Spleen (tissue), 11 donors: ENCODE results near the gene ZNF326. TPM values are rescaled to one million over a fixed set of nuclear protein-coding genes. Genes with fewer than 3 reads are reported as not detected.

Experiments used
- DNase-seq: peaks from one replicate; pipeline ENCODE4 v3.0.0-alpha.2; 2020
- H3K27ac ChIP-seq, 8 donors: fragments of 200-600 bp; sonication (generic) in 7 of 8; 1 replicate in 4 of 8; 2 replicates in 4 of 8; pipeline versions ENCODE4 v1.5.0 to v1.8.0; 2016 to 2021; ENCODE audit warnings: inconsistent platforms in 4 of 8, mild to moderate bottlenecking in 4 of 8, moderate library complexity in 1 of 8
- H3K27me3 ChIP-seq, 7 donors: fragments of 200-600 bp; sonication (generic) in 6 of 7; replicated peaks in 1 of 7; 1 replicate in 4 of 7; 2 replicates in 3 of 7; pipeline versions ENCODE4 v1.5.0 to v1.8.0; 2016 to 2021; ENCODE audit warnings: inconsistent platforms in 3 of 7, mild to moderate bottlenecking in 1 of 7
- H3K36me3 ChIP-seq, 6 donors: fragments of 200-600 bp; sonication (generic) in 5 of 6; 1 replicate in 4 of 6; 2 replicates in 2 of 6; pipeline versions ENCODE4 v1.5.0 to v1.8.0; 2016 to 2021; ENCODE audit warnings: inconsistent platforms in 2 of 6
- H3K4me1 ChIP-seq, 6 donors: fragments of 200-600 bp; sonication (generic) in 5 of 6; 1 replicate in 3 of 6; 2 replicates in 3 of 6; pipeline versions ENCODE4 v1.5.0 to v1.8.0; 2016 to 2021; ENCODE audit warnings: inconsistent platforms in 3 of 6
- H3K4me3 ChIP-seq, 8 donors: fragments of 200-600 bp; sonication (generic) in 7 of 8; 1 replicate in 4 of 8; 2 replicates in 4 of 8; pipeline versions ENCODE4 v1.5.0 to v1.8.0; 2016 to 2021; ENCODE audit warnings: inconsistent platforms in 4 of 8, mild to moderate bottlenecking in 4 of 8, moderate library complexity in 2 of 8
- H3K9me3 ChIP-seq, 8 donors: fragments of 200-600 bp; sonication (generic) in 7 of 8; 1 replicate in 4 of 8; 2 replicates in 4 of 8; pipeline versions ENCODE4 v1.5.0 to v1.8.0; 2016 to 2021; ENCODE audit warnings: inconsistent platforms in 4 of 8
- POLR2A ChIP-seq, 3 donors: fragments of 450-650 bp; IDR thresholded peaks; one replicate each; pipeline ENCODE4 v1.5.1; 2017; ENCODE audit warnings: antibody characterized with exemption in 3 of 3, mild to moderate bottlenecking in 1 of 3
- POLR2AphosphoS5 ChIP-seq, 3 donors: sonication (generic); formaldehyde crosslinking; IDR thresholded peaks; one replicate each; pipeline ENCODE4 v1.5.1; 2017; ENCODE audit warnings: antibody characterized with exemption in 3 of 3
- WGBS, 5 donors: extraction: QIAGEN DNeasy Blood & Tissue Kit in 3 of 5; methylation state at CpG; one replicate each; pipeline versions ENCODE4 v1.1.5 to v1.1.7; 2013 to 2018; 5-methylcytosine and 5-hydroxymethylcytosine counted together
- intact Hi-C: fragments of 100-400 bp; cut with DNase I; formaldehyde crosslinking; loops from one replicate; pipeline ENCODE4 v1.15.0; 2023; ENCODE audit warnings: low total_unique reads
- polyA plus RNA-seq, 3 donors: library from polyadenylated mRNA; stranded (reverse); fragments of 200-250 nt; gene quantifications; one replicate each; pipeline ENCODE4 v1.2.1, GENCODE V29; 2013
- total RNA-seq, 7 donors: library from RNA; depleted of rRNA in 3 of 7; stranded (reverse); fragments of >200 nt in 3 of 7; fragmentation: NEBNext Ultra II Directional in 4 of 7; extraction: Animal tissue kit (Norgen Biotek cat#: 25700) in 4 of 7; gene quantifications; one replicate each; pipeline versions ENCODE4 v1.1.0 to v1.2.1, GENCODE V29; 2016 to 2021
- TF ChIP-seq, protein P1 (sequence below), 11 experiments: fragments of 200-600 bp in 7 of 11; fragments of 450-650 bp in 4 of 11; sonication (generic) in 4 of 11; IDR thresholded peaks in 8 of 11; conservative IDR thresholded peaks in 3 of 11; 1 replicate in 7 of 11; 2 replicates in 4 of 11; pipeline versions ENCODE4 v1.4.0 to v1.8.0; 2016 to 2021; ENCODE audit warnings: antibody characterized with exemption in 11 of 11, inconsistent platforms in 4 of 11, mild to moderate bottlenecking in 1 of 11
- donor health status: healthy with polysubstance abuse.
- donor health status: DM: no; HTN: no; CAD: no; lungs with moderate emphysema.
- donor health status: DM: no; HTN: no; CAD: no.
- donor health status: Bipolar disorder and iron deficiency.
- donor health status: healthy.
- donor health status: DM: no; HTN: no; CAD: no.
- donor health status: DM: yes; HTN: yes; CAD: no.

ZNF326 gene
- total and polyA plus RNA-seq, 10 donors = 4.6 to 27.9 (median 18.6) TPM

DNA sequence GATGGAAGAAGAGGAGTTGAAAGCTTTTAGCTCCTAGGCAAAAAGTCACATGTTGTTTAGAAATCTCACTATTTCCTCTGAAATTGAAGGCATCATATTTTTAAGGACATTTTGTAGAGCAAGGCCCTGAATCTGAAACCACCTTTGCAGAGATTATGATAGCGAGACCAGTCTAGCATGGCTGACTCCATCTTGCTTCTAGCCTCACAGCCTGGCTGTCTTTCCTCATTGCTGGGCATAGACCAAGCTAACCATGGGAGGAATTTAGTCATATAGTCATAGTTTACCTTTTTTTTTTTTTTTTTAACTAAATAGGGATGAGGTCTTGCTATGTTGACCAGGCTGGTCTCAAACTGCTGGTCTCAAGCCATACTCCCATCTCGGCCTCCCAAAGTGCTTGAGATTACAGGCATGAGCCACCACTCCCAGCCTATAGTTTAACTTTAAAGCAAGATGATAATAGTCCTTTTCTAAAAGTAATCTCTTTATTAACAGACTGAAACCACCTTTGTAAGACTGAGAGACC, 42.2 kb upstream of the ZNF326 start:
- Histone ChIP-seq H3K4me1 (peaks cover 0 to 14% (median 2%) of the 10 kb centered on the region in 6 donors), H3K27ac (no peak overlapping the region), H3K27me3 (no peaks in the 10 kb centered on the region), H3K4me3 (no peak overlapping the region), H3K9me3 (no peaks in the 10 kb centered on the region), H3K36me3 (no peaks in the 10 kb centered on the region)
- DNase-seq = no peak
- TF ChIP-seq POLR2A (IDR thresholded peaks at IDR 0.05) (no peak), POLR2AphosphoS5 (IDR thresholded peaks at IDR 0.05) (no peak)
- TF ChIP-seq, protein P1, sequence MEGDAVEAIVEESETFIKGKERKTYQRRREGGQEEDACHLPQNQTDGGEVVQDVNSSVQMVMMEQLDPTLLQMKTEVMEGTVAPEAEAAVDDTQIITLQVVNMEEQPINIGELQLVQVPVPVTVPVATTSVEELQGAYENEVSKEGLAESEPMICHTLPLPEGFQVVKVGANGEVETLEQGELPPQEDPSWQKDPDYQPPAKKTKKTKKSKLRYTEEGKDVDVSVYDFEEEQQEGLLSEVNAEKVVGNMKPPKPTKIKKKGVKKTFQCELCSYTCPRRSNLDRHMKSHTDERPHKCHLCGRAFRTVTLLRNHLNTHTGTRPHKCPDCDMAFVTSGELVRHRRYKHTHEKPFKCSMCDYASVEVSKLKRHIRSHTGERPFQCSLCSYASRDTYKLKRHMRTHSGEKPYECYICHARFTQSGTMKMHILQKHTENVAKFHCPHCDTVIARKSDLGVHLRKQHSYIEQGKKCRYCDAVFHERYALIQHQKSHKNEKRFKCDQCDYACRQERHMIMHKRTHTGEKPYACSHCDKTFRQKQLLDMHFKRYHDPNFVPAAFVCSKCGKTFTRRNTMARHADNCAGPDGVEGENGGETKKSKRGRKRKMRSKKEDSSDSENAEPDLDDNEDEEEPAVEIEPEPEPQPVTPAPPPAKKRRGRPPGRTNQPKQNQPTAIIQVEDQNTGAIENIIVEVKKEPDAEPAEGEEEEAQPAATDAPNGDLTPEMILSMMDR (IDR thresholded peaks at IDR 0.05 in 8 of 11, conservative IDR thresholded peaks at IDR 0.05 in 3 of 11) = no peak
- intact Hi-C loops = no loop called here
- 89 to 98% (median 94%) methylated on average over 2 of the region's 2 CpGs for WGBS, 5 donors

- Histone ChIP-seq H3K4me3 (no peak overlapping the region), H3K4me1 (peaks cover 0 to 14% (median 2%) of the 10 kb centered on the region in 6 donors), H3K9me3 (no peaks in the 10 kb centered on the region), H3K27me3 (no peaks in the 10 kb centered on the region), H3K36me3 (no peaks in the 10 kb centered on the region), H3K27ac (no peak overlapping the region)
- DNase-seq = no peak
- WGBS, 5 donors = 17 to 62% (median 25%) methylated on average over 1 of the region's 1 CpG
- TF ChIP-seq, protein P1 (IDR thresholded peaks at IDR 0.05 in 8 of 11, conservative IDR thresholded peaks at IDR 0.05 in 3 of 11) = peak in 2 of 11 experiments; percentile 15 to 19
- no peak for TF ChIP-seq POLR2AphosphoS5 (IDR thresholded peaks at IDR 0.05)
- intact Hi-C loops = no loop called here
These were observed 41.7 kb upstream of the ZNF326 start for GRCh38 chr1:89953131-89953626.

GRCh38 chr1:89953929-89954328, 41.0 kb upstream of the ZNF326 start:
- Histone ChIP-seq H3K9me3 (no peaks in the 10 kb centered on the region), H3K36me3 (no peaks in the 10 kb centered on the region), H3K27ac (no peak overlapping the region), H3K4me3 (no peak overlapping the region), H3K4me1 (peaks cover 0 to 14% (median 2%) of the 10 kb centered on the region in 6 donors), H3K27me3 (no peaks in the 10 kb centered on the region)
- DNase-seq = no peak
- intact Hi-C loops = no loop called here
- TF ChIP-seq, protein P1 (IDR thresholded peaks at IDR 0.05 in 8 of 11, conservative IDR thresholded peaks at IDR 0.05 in 3 of 11) = no peak
- TF ChIP-seq POLR2A (IDR thresholded peaks at IDR 0.05) (no peak), POLR2AphosphoS5 (IDR thresholded peaks at IDR 0.05) (no peak)
- 88 to 100% (median 96%) methylated on average over 1 of the region's 1 CpG for WGBS, 5 donors

DNA sequence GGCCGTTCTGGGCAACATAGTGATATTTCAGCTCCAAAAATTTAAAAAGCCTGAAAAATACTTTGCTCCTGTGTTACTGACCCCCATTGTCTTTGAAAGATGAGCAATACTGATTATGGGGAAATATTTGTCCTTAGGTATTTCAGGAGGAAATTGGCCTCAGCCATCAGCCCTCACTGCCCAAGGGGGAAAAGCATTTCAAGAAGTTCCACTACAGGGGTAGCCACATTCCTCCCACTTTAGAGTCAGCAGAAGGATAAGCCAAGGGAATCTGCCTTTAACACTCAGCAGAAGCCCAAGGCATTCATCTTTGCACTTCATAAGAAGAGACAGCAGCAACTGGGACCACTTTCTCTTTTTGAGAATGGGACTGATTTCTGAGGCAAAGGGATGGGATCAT, 40.5 kb upstream of the ZNF326 start:
- intact Hi-C loops = no loop called here

More for the DNA sequence above, 40.5 kb upstream of the ZNF326 start:
- no peaks in the 10 kb centered on the region for H3K36me3 ChIP-seq
- TF ChIP-seq POLR2A (IDR thresholded peaks at IDR 0.05) = no peak
- TF ChIP-seq, protein P1 (IDR thresholded peaks at IDR 0.05 in 8 of 11, conservative IDR thresholded peaks at IDR 0.05 in 3 of 11) = no peak
- no peaks in the 10 kb centered on the region for H3K27me3 ChIP-seq
- no peaks in the 10 kb centered on the region for H3K9me3 ChIP-seq
- peaks cover 0 to 14% (median 2%) of the 10 kb centered on the region in 6 donors for H3K4me1 ChIP-seq
- DNase-seq = no peak
- 90 to 100% (median 96%) methylated on average over 1 of the region's 1 CpG for WGBS, 5 donors
- no peak overlapping the region for H3K27ac ChIP-seq
- no peak overlapping the region for H3K4me3 ChIP-seq
